Measurements from ENCODE around the gene CPVL.
"Not testable (repeated sequence)": the region's sequence is repeated elsewhere in the genome, so short reads cannot be mapped to it uniquely, and the experiment has no call there.

DNA sequence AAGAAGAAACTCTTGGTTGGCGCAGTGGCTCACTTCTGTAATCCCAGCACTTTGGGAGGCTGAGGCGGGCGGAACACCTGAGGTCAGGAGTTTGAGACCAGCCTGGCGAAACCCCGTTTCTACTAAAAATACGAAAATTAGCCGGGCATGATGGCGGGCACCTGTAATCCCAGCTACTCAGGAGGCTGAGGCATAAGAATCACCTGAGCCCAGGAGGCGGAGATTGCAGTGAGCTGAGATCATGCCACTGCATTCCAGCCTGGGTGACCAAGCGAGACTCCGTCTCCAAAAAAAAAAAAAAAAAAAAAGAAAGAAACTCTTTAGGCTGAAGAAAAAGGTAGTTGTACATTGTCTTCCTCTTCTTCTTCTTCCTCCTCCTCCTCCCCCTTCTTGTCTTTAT is 53.2 kb downstream of the CPVL start:
- TF ChIP-seq, protein P1, sequence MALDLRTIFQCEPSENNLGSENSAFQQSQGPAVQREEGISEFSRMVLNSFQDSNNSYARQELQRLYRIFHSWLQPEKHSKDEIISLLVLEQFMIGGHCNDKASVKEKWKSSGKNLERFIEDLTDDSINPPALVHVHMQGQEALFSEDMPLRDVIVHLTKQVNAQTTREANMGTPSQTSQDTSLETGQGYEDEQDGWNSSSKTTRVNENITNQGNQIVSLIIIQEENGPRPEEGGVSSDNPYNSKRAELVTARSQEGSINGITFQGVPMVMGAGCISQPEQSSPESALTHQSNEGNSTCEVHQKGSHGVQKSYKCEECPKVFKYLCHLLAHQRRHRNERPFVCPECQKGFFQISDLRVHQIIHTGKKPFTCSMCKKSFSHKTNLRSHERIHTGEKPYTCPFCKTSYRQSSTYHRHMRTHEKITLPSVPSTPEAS (tag by site-specific recombination; IDR thresholded peaks at IDR 0.05), result not testable (repeated sequence)
- TF ChIP-seq, protein P2, sequence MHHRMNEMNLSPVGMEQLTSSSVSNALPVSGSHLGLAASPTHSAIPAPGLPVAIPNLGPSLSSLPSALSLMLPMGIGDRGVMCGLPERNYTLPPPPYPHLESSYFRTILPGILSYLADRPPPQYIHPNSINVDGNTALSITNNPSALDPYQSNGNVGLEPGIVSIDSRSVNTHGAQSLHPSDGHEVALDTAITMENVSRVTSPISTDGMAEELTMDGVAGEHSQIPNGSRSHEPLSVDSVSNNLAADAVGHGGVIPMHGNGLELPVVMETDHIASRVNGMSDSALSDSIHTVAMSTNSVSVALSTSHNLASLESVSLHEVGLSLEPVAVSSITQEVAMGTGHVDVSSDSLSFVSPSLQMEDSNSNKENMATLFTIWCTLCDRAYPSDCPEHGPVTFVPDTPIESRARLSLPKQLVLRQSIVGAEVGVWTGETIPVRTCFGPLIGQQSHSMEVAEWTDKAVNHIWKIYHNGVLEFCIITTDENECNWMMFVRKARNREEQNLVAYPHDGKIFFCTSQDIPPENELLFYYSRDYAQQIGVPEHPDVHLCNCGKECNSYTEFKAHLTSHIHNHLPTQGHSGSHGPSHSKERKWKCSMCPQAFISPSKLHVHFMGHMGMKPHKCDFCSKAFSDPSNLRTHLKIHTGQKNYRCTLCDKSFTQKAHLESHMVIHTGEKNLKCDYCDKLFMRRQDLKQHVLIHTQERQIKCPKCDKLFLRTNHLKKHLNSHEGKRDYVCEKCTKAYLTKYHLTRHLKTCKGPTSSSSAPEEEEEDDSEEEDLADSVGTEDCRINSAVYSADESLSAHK (tag by site-specific recombination; IDR thresholded peaks at IDR 0.05), result not testable (repeated sequence)
- TF ChIP-seq, protein P3, sequence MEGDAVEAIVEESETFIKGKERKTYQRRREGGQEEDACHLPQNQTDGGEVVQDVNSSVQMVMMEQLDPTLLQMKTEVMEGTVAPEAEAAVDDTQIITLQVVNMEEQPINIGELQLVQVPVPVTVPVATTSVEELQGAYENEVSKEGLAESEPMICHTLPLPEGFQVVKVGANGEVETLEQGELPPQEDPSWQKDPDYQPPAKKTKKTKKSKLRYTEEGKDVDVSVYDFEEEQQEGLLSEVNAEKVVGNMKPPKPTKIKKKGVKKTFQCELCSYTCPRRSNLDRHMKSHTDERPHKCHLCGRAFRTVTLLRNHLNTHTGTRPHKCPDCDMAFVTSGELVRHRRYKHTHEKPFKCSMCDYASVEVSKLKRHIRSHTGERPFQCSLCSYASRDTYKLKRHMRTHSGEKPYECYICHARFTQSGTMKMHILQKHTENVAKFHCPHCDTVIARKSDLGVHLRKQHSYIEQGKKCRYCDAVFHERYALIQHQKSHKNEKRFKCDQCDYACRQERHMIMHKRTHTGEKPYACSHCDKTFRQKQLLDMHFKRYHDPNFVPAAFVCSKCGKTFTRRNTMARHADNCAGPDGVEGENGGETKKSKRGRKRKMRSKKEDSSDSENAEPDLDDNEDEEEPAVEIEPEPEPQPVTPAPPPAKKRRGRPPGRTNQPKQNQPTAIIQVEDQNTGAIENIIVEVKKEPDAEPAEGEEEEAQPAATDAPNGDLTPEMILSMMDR (tag by site-specific recombination; IDR thresholded peaks at IDR 0.05), result not testable (repeated sequence)
- not testable (repeated sequence) for TF ChIP-seq ZNF114 (tag by site-specific recombination; IDR thresholded peaks at IDR 0.05); ZFP3 (tag by site-specific recombination; IDR thresholded peaks at IDR 0.05; ENCODE audit: low read depth); ZNF184 (tag by site-specific recombination; IDR thresholded peaks at IDR 0.05); ZNF626 (tag by site-specific recombination; IDR thresholded peaks at IDR 0.05); GLIS2 (tag by site-specific recombination; IDR thresholded peaks at IDR 0.05); KLF1 (tag by site-specific recombination; IDR thresholded peaks at IDR 0.05); TRIM28 (IDR thresholded peaks at IDR 0.05; ENCODE audit: borderline replicate concordance, low read length); KLF16 (tag by site-specific recombination; IDR thresholded peaks at IDR 0.05)
- TF ChIP-seq, protein P4, sequence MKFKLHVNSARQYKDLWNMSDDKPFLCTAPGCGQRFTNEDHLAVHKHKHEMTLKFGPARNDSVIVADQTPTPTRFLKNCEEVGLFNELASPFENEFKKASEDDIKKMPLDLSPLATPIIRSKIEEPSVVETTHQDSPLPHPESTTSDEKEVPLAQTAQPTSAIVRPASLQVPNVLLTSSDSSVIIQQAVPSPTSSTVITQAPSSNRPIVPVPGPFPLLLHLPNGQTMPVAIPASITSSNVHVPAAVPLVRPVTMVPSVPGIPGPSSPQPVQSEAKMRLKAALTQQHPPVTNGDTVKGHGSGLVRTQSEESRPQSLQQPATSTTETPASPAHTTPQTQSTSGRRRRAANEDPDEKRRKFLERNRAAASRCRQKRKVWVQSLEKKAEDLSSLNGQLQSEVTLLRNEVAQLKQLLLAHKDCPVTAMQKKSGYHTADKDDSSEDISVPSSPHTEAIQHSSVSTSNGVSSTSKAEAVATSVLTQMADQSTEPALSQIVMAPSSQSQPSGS (tag by site-specific recombination; IDR thresholded peaks at IDR 0.05; ENCODE audit: low read depth), result not testable (repeated sequence)
- TF ChIP-seq, protein P5, sequence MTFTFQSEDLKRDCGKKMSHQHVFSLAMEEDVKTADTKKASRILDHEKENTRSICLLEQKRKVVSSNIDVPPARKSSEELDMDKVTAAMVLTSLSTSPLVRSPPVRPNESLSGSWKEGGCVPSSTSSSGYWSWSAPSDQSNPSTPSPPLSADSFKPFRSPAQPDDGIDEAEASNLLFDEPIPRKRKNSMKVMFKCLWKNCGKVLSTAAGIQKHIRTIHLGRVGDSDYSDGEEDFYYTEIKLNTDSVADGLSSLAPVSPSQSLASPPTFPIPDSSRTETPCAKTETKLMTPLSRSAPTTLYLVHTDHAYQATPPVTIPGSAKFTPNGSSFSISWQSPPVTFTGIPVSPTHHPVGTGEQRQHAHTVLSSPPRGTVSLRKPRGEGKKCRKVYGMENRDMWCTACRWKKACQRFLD (tag by site-specific recombination; IDR thresholded peaks at IDR 0.05), result not testable (repeated sequence)

Measured in HEK293 (cell line).